Measurements from ENCODE around the gene FAM72D. TPM values are rescaled to one million over a fixed set of nuclear protein-coding genes. Genes with fewer than 3 reads are reported as not detected.
"Not testable (repeated sequence)": the region's sequence is repeated elsewhere in the genome, so short reads cannot be mapped to it uniquely, and the experiment has no call there.

The FAM72D gene
- total RNA-seq, 1 donor from 2014 or later = not detected

DNA sequence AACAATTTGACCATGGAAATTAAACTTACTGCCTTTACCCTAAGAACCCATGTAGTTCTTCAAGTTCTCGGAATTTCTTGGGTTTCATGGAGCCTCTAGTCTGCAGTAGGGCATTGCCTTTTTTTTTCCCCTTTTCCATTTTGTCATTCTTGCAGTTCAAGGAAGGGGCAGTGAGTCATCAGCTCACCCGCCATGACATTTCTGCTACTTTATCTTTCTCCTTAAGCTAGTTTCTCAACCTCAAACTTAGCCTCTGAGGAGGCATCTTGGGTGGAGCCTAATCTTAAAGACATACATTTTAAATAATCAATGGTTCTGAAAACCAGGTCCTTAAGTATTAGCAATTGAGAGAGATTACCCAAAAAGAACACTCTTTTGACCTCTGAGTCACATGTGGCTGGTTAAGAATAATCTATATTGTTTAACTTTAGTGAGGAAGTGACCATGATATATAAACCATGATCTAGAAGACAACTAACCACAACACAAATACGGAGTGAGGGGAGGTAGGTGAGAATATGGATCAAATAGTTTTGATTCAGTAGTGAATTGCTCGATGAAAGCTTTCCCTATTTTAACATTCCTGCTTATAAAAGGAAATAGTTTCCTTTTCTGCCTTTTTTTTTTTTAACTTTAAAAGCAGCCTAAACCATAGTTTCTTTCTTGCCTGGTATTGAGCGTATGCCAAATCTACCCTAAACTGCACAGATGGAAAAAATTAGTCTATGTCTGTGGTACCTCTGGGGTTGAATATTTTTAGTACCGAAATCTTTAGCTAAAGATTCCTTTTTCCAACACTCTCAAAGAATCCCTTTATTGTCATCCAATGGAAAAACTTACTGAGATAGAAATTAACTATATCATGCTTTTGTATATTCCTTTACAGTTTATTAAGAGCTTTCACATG lies 20.1 kb downstream of the FAM72D start:
- H3K9me3 ChIP-seq; H3K36me3 ChIP-seq; intact Hi-C loops (cut with DNase I); H3K4me1 ChIP-seq; DNase-seq (ENCODE audit: low spot score in 2 of 2); H3K27ac ChIP-seq; H3K4me3 ChIP-seq; H3K27me3 ChIP-seq: not testable (repeated sequence)

DNA sequence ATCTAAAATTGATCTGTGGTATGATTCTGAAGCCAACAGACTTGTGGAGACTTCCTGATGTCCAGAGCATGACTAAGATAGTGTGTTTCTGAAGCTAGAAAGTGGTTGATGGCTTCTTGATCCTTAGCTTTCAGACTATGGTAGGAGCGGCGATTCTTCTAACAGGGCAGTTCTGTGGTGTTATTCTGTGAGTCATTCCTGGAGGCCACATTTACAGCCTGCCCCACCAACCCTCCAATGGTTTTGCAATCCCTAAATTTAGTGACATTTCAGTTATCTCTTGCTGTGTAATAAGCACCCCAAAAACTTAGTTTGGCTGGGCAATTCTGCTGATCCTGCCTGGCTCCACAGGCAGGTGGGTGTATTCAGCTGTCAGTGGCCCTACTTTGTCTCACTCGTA lies 24.1 kb downstream of the FAM72D start:
- H3K4me3 ChIP-seq; H3K9me3 ChIP-seq; intact Hi-C loops (cut with DNase I); DNase-seq (ENCODE audit: low spot score in 2 of 2); H3K36me3 ChIP-seq; H3K27ac ChIP-seq; H3K27me3 ChIP-seq; H3K4me1 ChIP-seq: not testable (repeated sequence)

DNA sequence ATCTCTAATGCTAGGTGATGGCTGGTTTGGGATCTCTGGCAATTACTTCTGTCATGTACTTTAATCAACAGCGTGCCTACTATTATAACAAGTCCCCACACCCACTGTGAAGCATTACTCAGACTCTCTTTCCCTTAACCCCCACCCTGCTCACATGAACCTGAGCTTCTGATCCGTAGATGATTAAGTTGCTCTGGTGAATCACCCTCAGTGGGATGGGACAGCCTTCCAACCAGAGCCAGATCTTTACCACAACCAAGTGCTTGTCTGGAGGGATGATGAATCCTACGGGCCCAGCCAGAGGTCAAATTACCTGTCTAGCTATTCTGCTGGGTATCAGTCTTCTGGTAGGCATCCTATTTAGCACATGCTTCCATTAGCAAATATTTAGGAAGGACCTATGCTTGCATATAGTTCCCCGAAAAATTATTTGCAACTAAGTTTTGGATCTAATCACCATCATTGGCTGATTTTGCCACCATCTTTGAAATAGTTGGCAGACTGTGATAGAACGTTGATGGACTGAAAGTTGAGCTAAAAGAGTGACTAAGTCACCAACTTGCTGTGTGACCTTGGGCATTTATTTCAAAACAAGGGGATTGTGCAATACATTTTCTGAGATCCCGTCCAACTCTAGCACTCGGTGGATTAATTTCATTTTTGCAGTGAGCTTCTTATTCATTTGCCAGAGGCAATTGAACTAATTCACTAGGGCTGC lies 26.7 kb downstream of the FAM72D start:
- H3K27ac ChIP-seq; H3K36me3 ChIP-seq; H3K9me3 ChIP-seq; intact Hi-C loops (cut with DNase I); H3K4me3 ChIP-seq; DNase-seq (ENCODE audit: low spot score in 2 of 2); H3K4me1 ChIP-seq; H3K27me3 ChIP-seq: not testable (repeated sequence)

DNA sequence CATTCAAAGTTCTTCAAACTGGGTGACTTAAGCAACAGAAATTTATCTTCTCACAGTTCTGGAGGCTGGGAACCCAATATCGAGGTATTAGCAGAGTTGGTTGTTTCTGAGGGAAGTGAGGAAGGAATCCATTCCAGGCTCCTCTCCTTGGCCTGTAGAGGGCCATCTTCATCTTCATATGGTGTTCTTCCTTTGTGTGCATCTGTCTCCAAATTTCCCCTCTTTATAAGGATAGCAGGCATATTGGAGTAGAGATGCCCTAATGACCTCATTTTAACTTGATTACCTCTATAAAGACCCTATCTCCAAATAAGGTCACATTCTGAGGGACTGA lies 27.3 kb downstream of the FAM72D start:
- H3K9me3 ChIP-seq; H3K27me3 ChIP-seq; DNase-seq (ENCODE audit: low spot score in 2 of 2); intact Hi-C loops (cut with DNase I); H3K27ac ChIP-seq; H3K36me3 ChIP-seq; H3K4me3 ChIP-seq; H3K4me1 ChIP-seq: not testable (repeated sequence)

DNA sequence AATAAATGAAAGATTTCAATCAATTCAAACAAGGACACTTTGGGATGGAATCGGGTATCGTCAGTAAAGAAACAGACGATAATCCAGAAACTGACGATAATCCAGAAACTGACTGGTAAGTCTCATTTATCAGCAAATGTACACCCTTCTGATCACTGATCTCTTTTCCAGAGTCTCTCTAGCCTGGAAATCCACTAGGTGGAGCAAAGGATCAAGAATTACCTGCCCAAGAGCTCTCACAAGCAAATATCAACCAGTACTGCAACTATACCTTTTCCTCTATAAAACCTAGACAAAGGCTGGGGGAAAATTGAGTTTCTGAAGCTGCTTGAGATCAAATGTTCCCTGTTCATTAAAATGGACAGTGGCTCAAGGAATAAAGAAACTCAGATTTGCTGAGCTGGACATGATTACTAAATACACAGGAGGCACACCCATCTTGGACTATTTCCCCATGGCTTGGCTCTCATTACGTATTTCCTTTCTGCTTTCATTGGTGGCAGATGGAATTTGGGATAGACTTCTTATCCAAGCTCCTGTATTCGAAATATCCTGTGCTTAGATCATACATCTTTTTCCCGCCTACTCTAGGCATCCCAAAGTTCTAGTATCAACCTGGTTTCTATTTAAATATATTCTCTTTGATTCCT lies 28.3 kb downstream of the FAM72D start:
- H3K9me3 ChIP-seq; H3K36me3 ChIP-seq; intact Hi-C loops (cut with DNase I); H3K27ac ChIP-seq; H3K4me1 ChIP-seq; DNase-seq (ENCODE audit: low spot score in 2 of 2); H3K27me3 ChIP-seq; H3K4me3 ChIP-seq: not testable (repeated sequence)

DNA sequence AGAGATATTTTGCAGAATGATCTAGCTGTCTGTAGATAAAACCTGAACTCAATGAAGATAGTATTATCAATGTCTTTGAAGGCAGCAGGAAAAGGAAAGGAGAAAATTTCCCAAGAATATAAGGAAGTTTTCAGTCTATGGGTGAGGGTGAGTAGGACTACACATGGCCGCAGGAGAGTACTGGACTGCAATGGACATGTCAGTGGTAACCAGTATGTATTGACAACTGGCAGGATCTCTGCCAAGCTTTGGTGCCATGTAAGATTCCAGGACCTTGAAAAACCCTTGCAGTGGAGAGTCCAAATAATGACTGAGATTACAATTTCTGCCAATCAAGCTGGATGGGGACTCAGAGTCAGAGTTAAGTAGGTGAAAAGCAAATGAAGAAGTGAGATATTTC lies 29.3 kb downstream of the FAM72D start:
- H3K27me3 ChIP-seq; H3K27ac ChIP-seq; H3K9me3 ChIP-seq; H3K36me3 ChIP-seq; H3K4me1 ChIP-seq; DNase-seq (ENCODE audit: low spot score in 2 of 2); H3K4me3 ChIP-seq; intact Hi-C loops (cut with DNase I): not testable (repeated sequence)

DNA sequence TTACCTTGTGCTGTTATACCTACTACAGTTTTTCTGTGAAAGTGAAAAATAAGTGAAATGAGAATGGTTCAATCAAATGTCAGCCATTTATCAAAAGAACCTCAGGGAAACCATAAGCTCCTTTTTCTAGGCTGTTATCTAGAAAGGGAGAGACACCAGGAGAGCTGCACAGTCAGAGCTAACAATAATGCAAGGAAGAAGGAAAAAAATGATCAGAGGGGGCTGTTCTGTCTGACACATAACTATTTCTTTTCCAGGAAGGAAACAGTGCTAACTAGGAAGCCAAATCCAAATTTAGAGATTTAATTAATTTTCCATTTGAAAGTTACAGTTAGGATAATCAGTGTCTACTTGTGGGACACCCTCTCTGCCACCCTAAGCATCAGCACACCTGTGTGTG lies 31.4 kb downstream of the FAM72D start:
- DNase-seq (ENCODE audit: low spot score in 2 of 2); H3K36me3 ChIP-seq; H3K9me3 ChIP-seq; H3K27me3 ChIP-seq; intact Hi-C loops (cut with DNase I); H3K4me1 ChIP-seq; H3K27ac ChIP-seq; H3K4me3 ChIP-seq: not testable (repeated sequence)

DNA sequence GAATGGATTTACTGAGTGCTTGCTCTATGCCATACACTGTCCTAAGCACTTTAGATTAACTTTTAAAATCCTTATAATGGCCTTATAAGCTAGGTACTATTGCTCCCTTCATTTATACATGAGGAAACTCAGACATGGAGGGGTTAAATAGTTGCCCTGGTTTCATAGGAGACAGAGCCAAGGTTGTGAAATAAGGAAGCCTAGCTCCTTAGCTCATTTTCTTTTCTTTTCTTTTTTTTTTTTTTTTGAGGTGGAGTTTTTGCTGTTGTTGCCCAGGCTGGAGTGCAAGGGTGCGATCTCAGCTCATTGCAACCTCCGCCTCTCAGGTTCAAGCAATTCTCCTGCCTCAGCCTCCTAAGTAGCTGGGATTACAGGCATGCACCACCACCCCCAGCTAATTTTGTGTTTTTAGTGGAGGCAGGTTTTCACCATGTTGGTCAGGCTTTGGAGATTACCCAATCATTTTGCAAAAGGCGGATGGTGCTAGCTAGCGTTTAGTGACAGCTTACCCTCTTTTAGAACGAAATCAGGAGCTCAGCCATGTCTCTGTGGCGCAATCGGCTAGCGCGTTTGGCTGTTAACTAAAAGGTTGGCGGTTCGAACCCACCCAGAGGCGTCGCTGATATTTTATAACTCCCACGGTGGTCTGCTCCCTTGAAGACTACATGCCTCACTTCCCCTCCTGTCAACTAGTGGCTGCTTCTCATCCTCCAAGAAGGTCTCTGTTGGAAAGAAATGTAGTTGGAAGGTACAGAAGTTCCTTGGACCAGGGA lies 33.1 kb downstream of the FAM72D start:
- H3K4me3 ChIP-seq; DNase-seq (ENCODE audit: low spot score in 2 of 2); intact Hi-C loops (cut with DNase I): not testable (repeated sequence)

DNA sequence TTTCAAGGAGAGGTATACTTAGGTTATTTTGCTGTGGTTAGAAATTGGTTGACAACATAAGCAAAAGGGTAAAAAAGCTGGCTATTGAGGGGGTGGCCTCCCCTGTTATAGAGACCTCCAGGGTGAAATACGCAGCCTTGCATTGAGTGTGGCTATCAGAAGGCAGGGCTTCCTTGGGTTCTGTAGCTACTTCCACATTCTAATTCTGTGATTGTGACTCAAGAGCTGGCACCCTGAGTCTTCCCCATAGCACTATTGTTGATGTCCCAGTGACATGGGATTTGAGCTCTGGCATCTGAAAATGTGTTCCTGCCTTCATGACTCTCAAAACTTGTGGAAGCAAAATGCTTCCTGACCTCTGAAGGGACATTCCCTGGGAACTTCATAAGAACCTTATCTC lies 38.7 kb downstream of the FAM72D start:
- intact Hi-C loops (cut with DNase I); H3K4me3 ChIP-seq; H3K27ac ChIP-seq; DNase-seq (ENCODE audit: low spot score in 2 of 2); H3K27me3 ChIP-seq; H3K36me3 ChIP-seq; H3K9me3 ChIP-seq; H3K4me1 ChIP-seq: not testable (repeated sequence)

More for the DNA sequence above, 33.1 kb downstream of the FAM72D start:
- not testable (repeated sequence) for H3K27me3 ChIP-seq, H3K9me3 ChIP-seq, H3K36me3 ChIP-seq, H3K4me1 ChIP-seq, H3K27ac ChIP-seq

DNA sequence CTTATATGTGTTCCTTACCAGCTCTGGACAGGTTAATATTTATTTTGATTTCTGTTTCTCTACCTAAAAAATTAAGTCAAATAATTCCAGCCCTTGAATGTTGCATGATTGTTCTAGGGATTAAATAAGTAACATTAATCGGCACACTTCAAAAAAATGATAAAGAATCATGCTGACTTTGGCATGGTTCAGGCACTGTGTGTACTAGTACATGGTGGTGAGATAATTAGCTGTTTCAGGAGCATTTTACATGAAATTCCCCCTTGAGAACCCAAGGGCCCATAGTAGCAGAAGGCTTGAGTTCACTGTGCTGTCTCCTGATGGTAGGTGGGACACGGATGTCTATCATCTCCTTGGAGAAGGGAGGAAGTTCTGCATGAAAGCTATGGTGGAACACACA lies 44.8 kb downstream of the FAM72D start:
- intact Hi-C loops (cut with DNase I); H3K4me1 ChIP-seq; H3K27me3 ChIP-seq: not testable (repeated sequence)

DNA sequence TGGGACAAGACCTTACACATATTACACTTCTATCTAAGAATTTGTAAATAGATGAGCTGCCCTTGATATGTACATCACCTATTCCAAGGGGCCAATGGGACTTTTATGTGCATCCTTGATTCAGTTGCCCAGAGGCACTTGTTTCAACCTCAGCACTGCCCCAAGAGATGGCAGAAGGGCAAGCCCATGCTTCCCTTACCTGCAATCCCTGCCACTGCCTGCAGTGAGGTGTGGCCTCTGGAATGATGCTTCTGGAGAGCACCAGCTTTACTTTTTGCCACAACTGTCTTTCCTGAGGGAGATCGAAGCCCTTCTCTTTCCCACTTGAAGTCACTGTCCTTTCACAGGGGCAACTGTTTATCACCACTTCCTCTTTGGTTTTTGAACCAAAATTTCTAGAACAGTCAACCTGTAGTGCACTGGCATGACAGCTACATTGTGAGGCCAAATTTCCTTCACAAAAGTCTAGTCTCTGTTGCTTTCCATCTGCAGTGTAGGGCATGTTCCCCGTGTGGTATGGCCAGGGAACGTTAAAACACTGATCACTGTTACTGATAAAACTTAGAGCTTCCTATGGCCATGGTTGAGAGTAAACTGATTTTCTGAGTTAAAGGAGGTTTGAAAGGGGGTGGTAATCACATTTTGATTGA lies 48.6 kb downstream of the FAM72D start:
- H3K4me3 ChIP-seq, H3K36me3 ChIP-seq: not testable (repeated sequence)

More for the DNA sequence above, 44.8 kb downstream of the FAM72D start:
- not testable (repeated sequence) for H3K36me3 ChIP-seq; H3K4me3 ChIP-seq; DNase-seq (ENCODE audit: low spot score in 2 of 2); H3K9me3 ChIP-seq; H3K27ac ChIP-seq

DNA sequence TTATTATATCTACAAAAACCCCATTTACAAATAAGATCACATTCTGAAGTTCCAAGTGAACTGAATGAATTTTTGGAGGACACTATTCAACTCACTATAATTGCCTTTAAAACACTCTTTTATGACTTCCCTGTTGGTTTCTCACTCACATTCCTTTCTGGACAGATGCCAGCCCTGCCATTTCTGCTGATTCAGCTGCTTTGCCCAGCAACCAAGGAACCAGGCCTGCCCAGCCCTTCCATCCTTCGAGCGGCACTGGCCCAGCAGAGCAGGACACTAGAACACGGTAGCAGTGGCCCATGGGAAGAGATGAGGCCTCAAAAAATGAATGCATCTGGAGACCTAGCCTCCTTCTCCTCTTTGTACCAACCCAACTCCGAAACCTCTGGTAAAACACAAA lies 50.5 kb downstream of the FAM72D start:
- H3K4me3 ChIP-seq; H3K4me1 ChIP-seq; H3K27me3 ChIP-seq; H3K36me3 ChIP-seq; intact Hi-C loops (cut with DNase I); H3K27ac ChIP-seq; H3K9me3 ChIP-seq; DNase-seq (ENCODE audit: low spot score in 2 of 2): not testable (repeated sequence)

More for the DNA sequence above, 48.6 kb downstream of the FAM72D start:
- H3K27me3 ChIP-seq; DNase-seq (ENCODE audit: low spot score in 2 of 2); H3K4me1 ChIP-seq; H3K9me3 ChIP-seq; H3K27ac ChIP-seq; intact Hi-C loops (cut with DNase I): not testable (repeated sequence)

DNA sequence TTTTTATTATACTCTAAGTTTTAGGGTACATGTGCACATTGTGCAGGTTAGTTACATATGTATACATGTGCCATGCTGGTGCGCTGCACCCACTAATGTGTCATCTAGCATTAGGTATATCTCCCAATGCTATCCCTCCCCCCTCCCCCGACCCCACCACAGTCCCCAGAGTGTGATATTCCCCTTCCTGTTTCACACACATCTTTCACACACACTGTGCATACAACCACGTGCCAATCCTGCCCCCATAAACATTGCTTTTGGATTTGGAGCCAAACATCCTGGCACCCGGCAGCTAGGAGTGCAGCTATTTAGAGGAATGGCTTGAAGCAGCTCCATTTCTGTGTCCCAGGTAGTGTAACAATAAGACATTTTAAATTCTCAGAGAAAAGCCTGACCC lies 51.4 kb downstream of the FAM72D start:
- H3K36me3 ChIP-seq; DNase-seq (ENCODE audit: low spot score in 2 of 2); H3K4me3 ChIP-seq; H3K4me1 ChIP-seq; H3K27me3 ChIP-seq; H3K27ac ChIP-seq; H3K9me3 ChIP-seq; intact Hi-C loops (cut with DNase I): not testable (repeated sequence)
